ENCODE measurements around the gene ZEB2.
"Not testable (repeated sequence)": the region's sequence is repeated elsewhere in the genome, so short reads cannot be mapped to it uniquely, and the experiment has no call there.

The ZEB2 gene

GRCh38 chr2:144370937-144371584 is 148.9 kb downstream of the ZEB2 start:
- POLR2A ChIA-PET, result interaction anchor here (0.9 kb wide), 1 partner anchor 45 kb away, joined by 3 read pairs; no protein-coding TSS in a partner anchor
- CTCF ChIA-PET, result interaction anchor here (0.6 kb wide), 1 partner anchor 140 kb away, joined by 3 read pairs; no protein-coding TSS in a partner anchor
- DNase-seq (ENCODE audit: extremely low spot score), result no peak
- TF ChIP-seq FOXA1 (IDR thresholded peaks at IDR 0.05) (no peak), CTBP1 (IDR thresholded peaks at IDR 0.05; ENCODE audit: borderline replicate concordance) (no peak), L3MBTL2 (conservative IDR thresholded peaks at IDR 0.05) (no peak), SUZ12 (IDR thresholded peaks at IDR 0.05) (no peak), PKNOX1 (IDR thresholded peaks at IDR 0.05) (no peak), ZNF384 (IDR thresholded peaks at IDR 0.05) (no peak), TARDBP (IDR thresholded peaks at IDR 0.05) (no peak), ARNT (IDR thresholded peaks at IDR 0.05) (no peak), FOXM1 (IDR thresholded peaks at IDR 0.05; ENCODE audit: borderline replicate concordance) (no peak), HDGF (IDR thresholded peaks at IDR 0.05; ENCODE audit: borderline replicate concordance) (no peak)

- CTCF ChIA-PET, result no interaction called here
- no peak for DNase-seq (ENCODE audit: extremely low spot score)
- no peak for TF ChIP-seq BHLHE40 (IDR thresholded peaks at IDR 0.05; ENCODE audit: borderline replicate concordance)
- TF ChIP-seq ARNT (IDR thresholded peaks at IDR 0.05), result no peak
- POLR2A ChIA-PET, result no interaction called here
Measured at GRCh38 chr2:144369416-144369815, 150.5 kb downstream of the ZEB2 start.

- CTCF ChIA-PET, result no interaction called here
- DNase-seq (ENCODE audit: extremely low spot score), result no peak
- POLR2A ChIA-PET, result no interaction called here
- TF ChIP-seq ARNT (IDR thresholded peaks at IDR 0.05) (no peak), TARDBP (IDR thresholded peaks at IDR 0.05) (no peak)
Measured at GRCh38 chr2:144366825-144367429, 153.0 kb downstream of the ZEB2 start.

GRCh38 chr2:144364944-144365738 is 154.8 kb downstream of the ZEB2 start:
- TF ChIP-seq FOXA1 (IDR thresholded peaks at IDR 0.05) (no peak), L3MBTL2 (conservative IDR thresholded peaks at IDR 0.05) (no peak), ELF4 (IDR thresholded peaks at IDR 0.05) (no peak), SUZ12 (IDR thresholded peaks at IDR 0.05) (no peak), FOXM1 (IDR thresholded peaks at IDR 0.05; ENCODE audit: borderline replicate concordance) (no peak), TARDBP (IDR thresholded peaks at IDR 0.05) (no peak), ZNF384 (IDR thresholded peaks at IDR 0.05) (no peak), FOXK2 (IDR thresholded peaks at IDR 0.05) (no peak), NFRKB (IDR thresholded peaks at IDR 0.05) (no peak), HDGF (IDR thresholded peaks at IDR 0.05; ENCODE audit: borderline replicate concordance) (no peak), BHLHE40 (IDR thresholded peaks at IDR 0.05; ENCODE audit: borderline replicate concordance) (no peak), CTBP1 (IDR thresholded peaks at IDR 0.05; ENCODE audit: borderline replicate concordance) (no peak)
- no peak for DNase-seq (ENCODE audit: extremely low spot score)
- ChIA-PET POLR2A (no interaction called here), CTCF (no interaction called here)

- POLR2A ChIA-PET; DNase-seq (ENCODE audit: extremely low spot score); CTCF ChIA-PET: not testable (repeated sequence)
Measured at GRCh38 chr2:144364247-144364646, 155.7 kb downstream of the ZEB2 start.

- TF ChIP-seq NFRKB (IDR thresholded peaks at IDR 0.05) (no peak), ELF4 (IDR thresholded peaks at IDR 0.05) (no peak), ZNF384 (IDR thresholded peaks at IDR 0.05) (no peak), FOXM1 (IDR thresholded peaks at IDR 0.05; ENCODE audit: borderline replicate concordance) (no peak), FOXK2 (IDR thresholded peaks at IDR 0.05) (no peak)
- CTCF ChIA-PET, result no interaction called here
- POLR2A ChIA-PET, result no interaction called here
- DNase-seq (ENCODE audit: extremely low spot score), result no peak
Measured at GRCh38 chr2:144362401-144362800, 157.5 kb downstream of the ZEB2 start.

GRCh38 chr2:144361742-144362141 is 158.2 kb downstream of the ZEB2 start:
- ChIA-PET POLR2A (no interaction called here), CTCF (interaction anchor here (0.6 kb wide), 1 partner anchor 1551 kb away, joined by 5 read pairs; no protein-coding TSS in a partner anchor)
- TF ChIP-seq FOXA1 (IDR thresholded peaks at IDR 0.05), result no peak
- no peak for TF ChIP-seq SUZ12 (IDR thresholded peaks at IDR 0.05)
- no peak for TF ChIP-seq TARDBP (IDR thresholded peaks at IDR 0.05)
- no peak for DNase-seq (ENCODE audit: extremely low spot score)

- ChIA-PET CTCF (no interaction called here), POLR2A (no interaction called here)
- no peak for TF ChIP-seq SP1 (IDR thresholded peaks at IDR 0.05)
- DNase-seq (ENCODE audit: extremely low spot score), result no peak
Measured at GRCh38 chr2:144359684-144360083, 160.2 kb downstream of the ZEB2 start.

Measured in HEK293T (cell line).